K562 (cell line): Measurements from ENCODE around the gene IL1B. TPM values are rescaled to one million over a fixed set of nuclear protein-coding genes. Genes with fewer than 3 reads are reported as not detected.
A peak's percentile ranks its signal among the peaks of the same experiment; 100 is the strongest.

Experiments
- ATAC-seq: fragments of 200-7000 bp; cut with Tn5 transposase; 3 replicates; pipeline ENCODE4 v1.9.1; 2020; ENCODE audit warnings: moderate library complexity
- BruUV-seq: library from RNA; stranded (reverse); fragments of 400-500 nt; replicated peaks from 2 replicates; lab custom pipeline; 2021; lab: Mats Ljungman, UMichigan
- CTCF ChIA-PET: fragments of 300-600 bp; formaldehyde crosslinking; extraction: SDS; loops from one replicate; lab custom pipeline; 2021; ENCODE audit warnings: low intra/inter-chr PET ratio; lab: Yijun Ruan, JAX
- POLR2A ChIA-PET: fragments of 300-600, 350-650 bp; sonication (Branson Sonifier 250); formaldehyde crosslinking; extraction: SDS; loops from one replicate; lab custom pipeline; 2021; ENCODE audit warnings: antibody characterized with exemption, inconsistent platforms; lab: Yijun Ruan, JAX
- DNase-seq, 4 experiments: peaks; one replicate each; pipeline versions ENCODE4 v3.0.0 to v3.0.0-alpha.2; 2011 to 2018; ENCODE audit warnings: low spot score in 3 of 4, mixed read lengths in 3 of 4; ENCODE audit errors: extremely low read depth in 1 of 4
- FAIRE-seq: peaks from 2 replicates; lab custom pipeline; 2011; peaks lifted over from hg19 to GRCh38; lab: Jason Lieb, UNC
- H2AFZ ChIP-seq: 2 replicates; pipeline ENCODE4 v1.6.0; 2011; ENCODE audit warnings: low read depth, low read length, control low read depth, inconsistent platforms
- H3K27ac ChIP-seq: fragments of 200-600 bp; 3 replicates; pipeline ENCODE4 v1.8.0; 2011; ENCODE audit warnings: low read depth, mild to moderate bottlenecking, control low read depth, inconsistent platforms, low read length, moderate library complexity, mixed read lengths; ENCODE audit errors: extremely low read depth
- H3K27me3 ChIP-seq, 2 experiments: fragments of 300-600 bp in 1 of 2; 2 replicates in 1 of 2; 3 replicates in 1 of 2; pipeline versions ENCODE4 v1.6.0 to v1.8.0; 2011; ENCODE audit warnings: inconsistent platforms in 2 of 2, low read length in 2 of 2, mild to moderate bottlenecking in 1 of 2, mixed read lengths in 1 of 2, moderate library complexity in 1 of 2; ENCODE audit not compliant: control insufficient read depth in 2 of 2, insufficient read depth in 2 of 2
- H3K36me3 ChIP-seq: fragments of 300-600 bp; 3 replicates; pipeline ENCODE4 v1.8.0; 2011; ENCODE audit warnings: mild to moderate bottlenecking, low read length, inconsistent platforms; ENCODE audit not compliant: control insufficient read depth, insufficient read depth
- H3K4me1 ChIP-seq, 2 experiments: fragments of 200-600 bp in 1 of 2; replicated peaks in 1 of 2; 2 replicates in 1 of 2; 3 replicates in 1 of 2; pipeline versions ENCODE4 v1.5.1 to v1.8.0; 2011; ENCODE audit warnings: inconsistent platforms in 2 of 2, low read length in 2 of 2, mild to moderate bottlenecking in 1 of 2, mixed read lengths in 1 of 2, moderate library complexity in 1 of 2; ENCODE audit not compliant: control insufficient read depth in 2 of 2, insufficient read depth in 2 of 2
- H3K4me2 ChIP-seq: 2 replicates; pipeline ENCODE4 v1.6.1; 2011; ENCODE audit warnings: low read length, control low read depth, inconsistent platforms, mixed read lengths; ENCODE audit not compliant: insufficient read depth
- H3K4me3 ChIP-seq: fragments of 200-600 bp; sonication (generic), shearing (Covaris generic); 2 replicates; pipeline ENCODE4 v1.5.1; 2016; ENCODE audit warnings: control low read depth, inconsistent platforms
- H3K79me2 ChIP-seq: fragments of 200-600 bp; 3 replicates; pipeline ENCODE4 v1.8.0; 2011; ENCODE audit warnings: low read length, inconsistent platforms; ENCODE audit not compliant: control insufficient read depth, insufficient read depth
- H3K9ac ChIP-seq, 2 experiments: 2 replicates each; pipeline versions ENCODE4 v1.6.0 to v1.6.1; 2011; ENCODE audit warnings: low read depth in 2 of 2, low read length in 2 of 2, control low read depth in 1 of 2, inconsistent platforms in 1 of 2, mild to moderate bottlenecking in 1 of 2, mixed read lengths in 1 of 2; ENCODE audit not compliant: insufficient read depth in 1 of 2
- H3K9me1 ChIP-seq: one replicate; pipeline ENCODE4 v1.6.0; 2011; ENCODE audit warnings: inconsistent platforms, mild to moderate bottlenecking, low read length, moderate library complexity; ENCODE audit not compliant: control insufficient read depth, insufficient read depth
- H3K9me3 ChIP-seq: replicated peaks from 2 replicates; pipeline ENCODE4 v1.5.1; 2011; ENCODE audit warnings: low read depth, low read length, inconsistent platforms; ENCODE audit not compliant: control insufficient read depth, insufficient read depth
- H4K20me1 ChIP-seq: replicated peaks from 2 replicates; pipeline ENCODE4 v1.6.1; 2011; ENCODE audit warnings: low read length, inconsistent platforms, mixed read lengths; ENCODE audit not compliant: control insufficient read depth, insufficient read depth
- HDGF ChIP-seq: fragments of 450-650 bp; IDR thresholded peaks from 2 replicates; pipeline ENCODE4 v1.6.1; 2016
- L3MBTL2 ChIP-seq: fragments of 450-650 bp; IDR thresholded peaks from 2 replicates; pipeline ENCODE4 v1.6.1; 2016; ENCODE audit warnings: mild to moderate bottlenecking, moderate library complexity
- NCOA4 ChIP-seq: fragments of 450-650 bp; IDR thresholded peaks from 2 replicates; pipeline ENCODE4 v1.6.1; 2018; ENCODE audit warnings: mild to moderate bottlenecking; ENCODE audit not compliant: partially characterized antibody
- PHB2 ChIP-seq: fragments of 450-650 bp; IDR thresholded peaks from 2 replicates; pipeline ENCODE4 v1.6.1; 2017; ENCODE audit warnings: low read depth
- POLR3G ChIP-seq: IDR thresholded peaks from 2 replicates; pipeline ENCODE4 v1.6.1; 2011; ENCODE audit not compliant: insufficient read length, insufficient replicate concordance; ENCODE audit errors: extremely low read depth
- PPARD ChIP-seq: fragments of 250-450 bp; sonication (Bioruptor Pico); IDR thresholded peaks from 2 replicates; pipeline ENCODE4 v1.8.0; 2022; ENCODE audit warnings: inconsistent platforms, mild to moderate bottlenecking, moderate library complexity
- ZC3H4 ChIP-seq: sonication (generic); formaldehyde crosslinking; IDR thresholded peaks from 2 replicates; pipeline ENCODE4 v1.9.0; 2021; ENCODE audit warnings: missing genetic modification reagents, borderline replicate concordance
- ZKSCAN1 ChIP-seq: fragments of 150-350 bp; IDR thresholded peaks from 2 replicates; pipeline ENCODE4 v1.6.1; 2016; ENCODE audit warnings: low read depth, low read length
- ZNF280A ChIP-seq: fragments of 450-650 bp; IDR thresholded peaks from 2 replicates; pipeline ENCODE4 v1.6.1; 2018; ENCODE audit warnings: mild to moderate bottlenecking, low read depth; ENCODE audit not compliant: partially characterized antibody
- ZNF316 ChIP-seq: fragments of 450-650 bp; IDR thresholded peaks from 2 replicates; pipeline ENCODE4 v1.6.1; 2016
- ZNF511 ChIP-seq: sonication (generic); formaldehyde crosslinking; IDR thresholded peaks from 2 replicates; pipeline ENCODE4 v1.8.0; 2022; ENCODE audit warnings: mild to moderate bottlenecking, missing genetic modification reagents
- WGBS: fragments of 100-300 bp; shearing (Covaris generic); methylation state at CpG from one replicate; pipeline ENCODE4 v1.1.6; 2016; ENCODE audit warnings: low coverage, mixed read lengths; ENCODE audit not compliant: insufficient coverage; ENCODE audit errors: missing lambda C conversion rate; 5-methylcytosine and 5-hydroxymethylcytosine counted together
- in situ Hi-C: fragments of 300-500 bp; cut with MboI; formaldehyde crosslinking; loops from 4 replicates; pipeline ENCODE4 v1.15.0; 2018; ENCODE audit warnings: inconsistent platforms, mixed read lengths
- intact Hi-C: fragments of 100-400 bp; cut with micrococcal nuclease; formaldehyde crosslinking; loops from 2 replicates; pipeline ENCODE4 v1.14.2; 2022
- polyA plus RNA-seq, 8 experiments: library from polyadenylated mRNA; depleted of rRNA in 4 of 8; stranded (reverse) in 5 of 8; unstranded in 3 of 8; fragments of >200 nt; fragmentation: Nextera tagmentation in 2 of 8; fragmentation: Illumina TruSeq in 1 of 8; extraction: Ambion mirVana in 2 of 8; extraction: Trizol in 1 of 8; gene quantifications; 2 replicates each; pipeline versions ENCODE4 v1.2.1 to v1.2.3, GENCODE V29; 2011 to 2014; ENCODE audit warnings: inconsistent platforms in 1 of 8, missing spikeins in 1 of 8
- total RNA-seq, 7 experiments: library from RNA; depleted of rRNA in 6 of 7; stranded (reverse); fragments of >200 nt in 6 of 7; fragmentation: Illumina TruSeq in 2 of 7; extraction: Trizol in 2 of 7; gene quantifications; 2 replicates each; pipeline versions ENCODE4 v1.2.1 to v1.2.3, GENCODE V29; 2011 to 2021; ENCODE audit warnings: low replicate concordance in 1 of 7

Gene IL1B
- total and polyA plus RNA-seq, 9 of the 15 experiments (the other 6 are each of a cell fraction or from before 2014, with no cell fraction given) = 0.29 TPM; not detected in 8

GRCh38 chr2:112827604-112828185, 8.9 kb downstream of the IL1B start:
- CTCF ChIA-PET = no interaction called here
- Histone ChIP-seq H3K79me2 (no peaks in the 10 kb centered on the region), H3K4me2 (no peak overlapping the region), H3K27ac (no peak overlapping the region)
- 29% methylated on average over 6 of the region's 6 CpGs for WGBS
- FAIRE-seq (no peak), ATAC-seq (no peak)
- TF ChIP-seq ZNF316 (0 out of 2 replicates have a peak, but pooled peaks have one; percentile 5), HDGF (no peak)
- TF ChIP-seq, all 486 proteins: peak for 1
- intact Hi-C loops = no loop called here
- Histone ChIP-seq H3K27me3 (peaks cover 0 to 9% of the 10 kb centered on the region in 2 experiments; a peak in 1 of 5 replicates), H3K36me3 (no peaks in the 10 kb centered on the region), H3K9me3 (no peaks in the 10 kb centered on the region), H3K9ac (no peak overlapping the region), H3K4me3 (no peak overlapping the region), H2AFZ (no peak overlapping the region), H3K9me1 (no peaks in the 10 kb centered on the region), H4K20me1 (no peaks in the 10 kb centered on the region), H3K4me1 (peaks cover 3 to 9% of the 10 kb centered on the region in 2 experiments; a peak in 2 of 5 replicates)
- POLR2A ChIA-PET = interaction anchor here (0.9 kb wide), 1 partner anchor 9 kb away, joined by 3 read pairs; the partner anchor contains the start of gene IL1B
- BruUV-seq = no TSS peak
- no peak for DNase-seq
- in situ Hi-C loops = no loop called here

GRCh38 chr2:112827009-112827408, 9.6 kb downstream of the IL1B start:
- Histone ChIP-seq H3K4me2 (no peak overlapping the region), H3K9me1 (no peaks in the 10 kb centered on the region), H3K27me3 (peaks cover 0 to 9% of the 10 kb centered on the region in 2 experiments; a peak in 1 of 5 replicates)
- TF ChIP-seq ZNF511 (CRISPR knock-in tag) (no peak), POLR3G (no peak), PHB2 (no peak), ZC3H4 (CRISPR knock-in tag) (no peak), ZKSCAN1 (no peak), L3MBTL2 (no peak), HDGF (no peak), ZNF280A (no peak), PPARD (CRISPR knock-in tag) (no peak), NCOA4 (no peak)
- TF ChIP-seq, all 486 proteins: peak for 0
- Histone ChIP-seq H3K4me1 (peaks cover 3 to 9% of the 10 kb centered on the region in 2 experiments; a peak in 2 of 5 replicates), H3K9me3 (no peaks in the 10 kb centered on the region), H3K36me3 (no peaks in the 10 kb centered on the region), H3K27ac (no peak overlapping the region), H3K9ac (no peak overlapping the region), H4K20me1 (no peaks in the 10 kb centered on the region), H3K79me2 (no peaks in the 10 kb centered on the region), H3K4me3 (no peak overlapping the region), H2AFZ (no peak overlapping the region)
- in situ Hi-C loops = no loop called here
- no peak for ATAC-seq
- no peak for FAIRE-seq
- intact Hi-C loops = no loop called here
- no peak for DNase-seq
- WGBS = 60% methylated on average over 3 of the region's 3 CpGs
- POLR2A ChIA-PET = no interaction called here
- CTCF ChIA-PET = no interaction called here
- no TSS peak for BruUV-seq
